IPS-11a (cell line): Measurements from ENCODE around the gene NCK1.

Source experiments
- H3K4me3 ChIP-seq: one replicate; pipeline ENCODE4 v1.5.1; 2013; ENCODE audit warnings: low read depth, low read length, control low read depth

NCK1 gene

DNA sequence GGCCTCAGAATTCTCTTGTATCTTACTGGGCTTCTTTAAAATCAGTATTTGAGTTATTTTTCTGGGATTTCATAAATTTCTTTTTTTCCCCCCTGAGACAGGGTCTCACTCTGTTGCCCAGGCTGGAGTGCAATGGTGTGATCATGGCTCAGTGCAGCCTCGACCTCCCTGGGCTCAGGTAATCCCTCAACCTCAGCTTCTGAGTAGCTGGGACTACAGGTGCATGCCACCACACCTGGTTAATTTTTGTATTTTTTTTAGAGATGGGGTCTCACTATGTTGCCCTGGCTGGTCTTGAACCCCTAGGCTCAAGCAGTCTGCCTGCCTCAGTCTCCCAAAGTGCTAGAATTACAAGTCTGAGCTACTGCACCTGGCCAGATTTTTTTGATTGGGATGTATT is 43.5 kb downstream of the NCK1 start:
- no peak overlapping the region for H3K4me3 ChIP-seq

DNA sequence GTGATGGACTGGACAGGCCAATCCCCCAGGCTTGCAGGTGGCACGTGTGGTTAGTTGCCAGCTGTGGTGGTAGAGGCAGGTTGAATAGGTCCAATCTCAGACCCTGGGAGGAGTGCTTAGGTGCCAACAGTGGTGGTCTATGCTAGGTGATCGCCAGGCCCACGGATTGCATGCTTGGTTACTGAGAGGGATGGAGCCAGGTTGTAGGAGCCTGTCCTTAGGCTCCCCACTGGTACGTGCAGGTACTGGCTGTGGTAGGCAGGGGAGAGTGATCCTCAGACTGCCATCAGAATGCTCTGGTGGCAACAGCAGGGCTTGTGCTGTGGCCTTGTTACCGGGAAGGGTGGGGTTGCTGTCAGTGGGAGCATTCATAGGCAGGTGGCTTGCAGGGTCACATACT is 44.7 kb downstream of the NCK1 start:
- no peak overlapping the region for H3K4me3 ChIP-seq

DNA sequence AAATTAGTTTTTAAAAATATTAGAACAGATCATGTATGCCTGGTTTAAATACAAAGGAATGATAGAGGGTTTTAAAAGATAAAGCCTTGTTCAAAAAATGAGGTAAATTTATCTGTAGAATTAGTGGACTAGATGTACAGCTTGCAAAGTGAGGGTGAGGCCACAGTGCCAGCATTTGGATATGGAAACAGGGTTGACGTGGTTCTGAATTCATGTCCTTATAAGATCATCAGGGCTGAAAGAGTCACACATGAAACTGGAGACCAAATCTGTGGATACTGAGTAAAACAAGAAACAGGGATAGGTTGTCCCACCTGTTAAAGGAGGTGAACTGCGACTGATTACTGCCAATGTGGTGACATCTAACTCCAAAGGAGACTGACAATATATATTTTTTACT is 46.3 kb downstream of the NCK1 start:
- H3K4me3 ChIP-seq = no peak overlapping the region

DNA sequence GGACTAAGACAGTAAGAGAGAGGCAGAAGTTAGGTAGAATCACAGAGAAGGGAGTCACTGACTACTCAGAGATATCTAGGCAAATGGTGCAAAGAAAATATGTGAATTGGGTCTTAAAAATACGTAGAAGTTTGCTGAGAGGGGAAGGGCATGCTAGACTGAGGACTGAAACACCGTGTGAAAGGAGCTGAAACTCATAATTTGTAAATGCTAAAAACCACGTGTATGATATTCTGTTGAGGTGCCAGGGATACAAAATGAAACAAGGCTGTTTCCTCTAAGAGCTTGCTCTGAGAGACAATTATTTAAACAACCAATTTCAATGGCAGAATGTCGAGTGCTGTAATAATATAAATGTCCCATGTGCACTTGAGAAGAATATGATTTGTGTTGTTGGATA is 47.2 kb downstream of the NCK1 start:
- H3K4me3 ChIP-seq = no peak overlapping the region

DNA sequence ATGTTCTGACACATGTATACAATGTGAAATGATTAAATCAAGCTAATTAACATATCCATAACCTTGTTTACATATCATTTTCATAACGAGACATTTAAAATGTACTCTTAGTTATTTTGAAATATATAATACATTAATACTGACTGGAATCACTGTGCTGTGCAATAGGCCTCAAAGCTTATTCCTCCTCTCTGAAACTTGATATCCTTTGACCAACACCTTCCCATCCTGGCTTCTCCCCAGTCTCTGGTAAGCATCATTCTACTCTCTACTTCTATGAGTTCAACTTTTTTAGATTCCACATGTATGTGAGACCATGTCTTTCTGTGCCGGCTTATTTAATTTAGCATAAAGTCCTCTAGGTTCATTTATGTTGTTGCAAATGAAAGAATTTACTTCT is 48.7 kb downstream of the NCK1 start:
- no peak overlapping the region for H3K4me3 ChIP-seq

DNA sequence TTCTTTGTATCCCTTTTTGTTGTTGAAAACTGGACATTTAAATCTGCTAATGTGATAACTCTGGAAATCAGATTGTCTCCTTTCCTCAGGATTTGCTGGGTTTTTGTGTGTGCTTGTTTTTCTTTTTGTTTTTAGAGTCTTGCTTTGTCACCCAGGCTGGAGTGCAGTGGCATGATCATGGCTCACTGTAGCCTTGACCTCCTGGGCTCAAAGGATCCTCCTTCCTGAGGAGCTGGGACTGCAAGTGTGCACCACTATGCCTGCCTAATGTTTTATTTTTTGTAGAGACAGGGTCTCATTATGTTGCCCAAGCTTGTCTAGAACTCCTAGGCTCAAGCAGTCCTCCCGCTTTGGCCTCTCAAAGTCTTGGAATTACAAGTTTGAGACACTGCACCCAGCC is 51.2 kb downstream of the NCK1 start:
- no peak overlapping the region for H3K4me3 ChIP-seq

DNA sequence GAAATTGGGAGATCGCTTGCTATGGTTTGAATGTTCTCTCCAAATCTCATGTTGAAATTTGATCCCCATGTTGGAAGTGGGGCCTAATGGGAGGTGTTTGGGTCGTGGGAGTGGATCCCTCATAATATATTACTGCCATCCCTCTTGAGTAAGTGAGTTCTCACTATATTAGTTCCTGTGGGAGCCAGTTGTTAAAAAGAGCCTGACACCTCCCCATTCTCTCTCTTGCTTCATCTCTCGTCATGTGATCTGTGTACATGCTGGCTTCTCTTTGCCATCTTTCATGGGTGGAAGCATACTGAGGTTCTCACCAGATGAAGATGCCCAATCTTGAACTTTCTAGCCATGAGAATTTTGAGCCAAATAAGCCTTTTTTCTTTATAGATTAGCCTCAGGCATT is 52.7 kb downstream of the NCK1 start:
- no peak overlapping the region for H3K4me3 ChIP-seq

DNA sequence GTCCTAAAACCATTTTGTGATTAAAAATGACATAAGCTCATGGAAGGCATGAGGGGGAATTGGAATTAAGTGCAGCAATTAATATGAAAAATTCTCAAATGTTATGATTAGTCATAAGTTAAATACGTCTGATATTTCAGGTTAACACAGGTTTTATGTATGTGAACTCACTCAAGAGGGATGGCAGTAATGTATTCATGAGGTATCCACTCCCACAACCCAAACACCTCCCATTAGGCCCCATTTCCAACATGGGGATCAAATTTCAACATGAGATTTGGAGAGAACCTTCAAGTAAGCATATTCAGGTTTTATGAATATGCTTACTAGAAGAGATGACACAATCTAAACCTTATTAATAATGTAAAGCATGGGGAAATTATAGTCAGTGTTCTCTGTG is 54.2 kb downstream of the NCK1 start:
- H3K4me3 ChIP-seq = no peak overlapping the region

DNA sequence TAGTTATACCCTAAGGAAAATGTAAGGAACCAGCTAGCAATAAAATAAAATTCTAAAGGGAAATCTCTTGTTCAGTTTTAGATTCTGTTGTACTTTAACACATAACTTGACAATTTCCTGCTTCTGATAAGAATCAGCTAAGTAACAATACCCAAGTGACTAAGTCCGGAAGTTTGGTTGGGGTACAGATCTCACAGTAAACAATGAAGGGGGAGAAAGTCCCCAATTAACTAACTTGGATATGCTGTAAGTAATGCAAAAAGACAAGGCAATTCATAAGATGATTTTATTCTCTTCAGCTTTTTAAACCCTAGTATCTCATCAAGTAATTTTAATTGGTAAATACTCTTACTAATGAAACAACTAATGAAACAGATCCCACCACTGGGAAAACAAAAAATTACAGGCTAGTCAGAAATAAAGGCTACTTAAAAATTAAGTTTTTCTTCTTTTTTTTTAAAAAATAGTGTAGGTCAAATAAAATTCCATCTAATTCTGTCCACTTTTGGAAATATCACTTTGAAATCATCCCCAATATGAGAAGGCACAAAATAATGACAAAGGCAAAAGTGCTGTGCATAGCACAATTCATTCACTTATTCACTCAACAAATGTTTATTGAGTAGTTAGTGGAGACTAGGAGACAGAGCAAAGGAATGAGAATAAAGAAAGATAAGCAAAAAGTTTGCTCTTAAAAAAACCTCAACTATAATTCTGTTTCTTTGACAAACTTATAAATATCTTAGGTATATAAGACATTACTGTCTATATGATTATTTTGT is 58.0 kb downstream of the NCK1 start:
- no peak overlapping the region for H3K4me3 ChIP-seq

DNA sequence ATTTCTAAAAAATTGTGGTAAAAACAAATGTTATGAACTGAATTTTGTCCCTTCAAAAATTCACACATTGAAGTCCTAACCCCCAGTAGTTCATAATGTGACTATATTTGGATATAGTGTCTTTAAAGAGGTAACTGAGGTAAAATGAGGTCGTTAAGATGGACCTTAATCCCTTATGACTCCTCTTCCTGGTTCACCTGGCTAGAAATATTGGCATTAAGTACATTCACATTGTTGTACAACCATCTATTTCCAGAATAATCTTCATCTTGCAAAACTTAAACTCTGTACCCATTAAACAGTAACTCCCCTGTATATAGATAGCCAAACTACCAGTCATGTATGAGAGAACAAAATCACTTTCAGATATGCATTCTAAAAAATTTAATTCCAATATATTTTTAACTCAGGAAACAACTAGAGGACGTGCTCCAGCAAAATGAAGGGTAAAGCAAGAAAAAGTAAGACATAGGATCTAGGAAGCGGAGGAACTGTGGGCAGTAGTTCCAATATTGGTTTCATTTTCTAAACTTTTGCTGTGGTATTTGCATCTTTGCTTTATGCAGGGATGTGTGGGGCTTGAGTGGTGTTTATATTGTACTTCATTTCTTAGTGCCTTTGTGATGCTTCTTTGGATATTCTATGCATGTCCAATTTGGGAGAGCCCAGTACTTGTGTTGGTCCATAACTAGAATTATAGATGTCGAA is 59.0 kb downstream of the NCK1 start:
- no peak overlapping the region for H3K4me3 ChIP-seq

DNA sequence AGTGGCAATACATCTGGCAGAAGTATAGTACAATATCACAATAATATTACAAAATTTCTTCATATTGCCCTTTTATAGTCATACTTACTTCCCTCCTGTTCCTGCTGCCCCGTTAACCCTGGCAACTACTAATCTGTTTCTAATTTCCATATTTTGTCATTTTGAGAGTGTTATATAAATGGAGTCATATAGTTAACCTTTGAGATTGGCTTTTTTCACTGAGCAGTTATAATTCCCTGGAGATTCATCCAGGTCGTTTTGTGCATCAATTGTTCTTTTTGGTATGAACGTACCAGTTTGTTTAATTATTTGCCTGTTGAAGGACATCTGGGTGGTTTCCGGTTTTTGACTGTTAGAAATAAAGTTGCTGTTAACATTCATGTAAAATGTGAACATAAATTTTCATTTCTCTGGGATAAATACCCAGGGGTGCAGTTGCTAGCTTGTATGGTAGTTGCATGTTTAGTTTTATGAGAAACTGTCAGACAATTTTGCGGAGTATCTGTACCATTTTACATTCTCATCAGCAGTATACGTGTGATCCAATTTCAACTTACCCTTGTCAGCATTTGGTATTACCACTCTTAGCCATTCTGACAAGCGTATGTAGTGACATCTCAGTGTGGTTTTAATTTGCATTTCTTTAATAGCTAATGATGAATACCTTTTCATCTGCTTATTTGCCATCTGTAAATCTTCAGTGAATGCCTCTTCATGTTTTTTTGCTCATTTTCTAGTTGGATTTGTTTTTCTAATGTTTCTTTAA is 63.6 kb downstream of the NCK1 start:
- H3K4me3 ChIP-seq = no peak overlapping the region

DNA sequence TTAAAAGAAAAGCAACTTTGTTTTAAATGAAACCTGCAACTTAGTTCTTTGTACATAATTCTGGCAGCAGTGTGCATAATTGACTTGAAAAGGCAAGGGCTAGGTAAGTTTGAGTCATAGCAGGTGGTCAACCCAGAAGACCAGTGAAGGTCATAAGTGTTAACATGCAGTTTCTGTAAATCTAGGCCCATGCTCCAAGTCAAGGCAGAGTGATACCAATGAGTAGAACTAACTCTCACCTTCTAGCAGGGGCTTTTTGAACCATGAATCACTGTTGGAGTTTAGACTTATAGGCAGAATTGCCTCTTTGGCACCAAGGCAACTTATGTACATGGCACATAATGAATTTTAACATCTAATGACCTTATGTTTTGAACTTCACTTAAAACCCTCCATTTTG is 66.2 kb downstream of the NCK1 start:
- H3K4me3 ChIP-seq = no peak overlapping the region

DNA sequence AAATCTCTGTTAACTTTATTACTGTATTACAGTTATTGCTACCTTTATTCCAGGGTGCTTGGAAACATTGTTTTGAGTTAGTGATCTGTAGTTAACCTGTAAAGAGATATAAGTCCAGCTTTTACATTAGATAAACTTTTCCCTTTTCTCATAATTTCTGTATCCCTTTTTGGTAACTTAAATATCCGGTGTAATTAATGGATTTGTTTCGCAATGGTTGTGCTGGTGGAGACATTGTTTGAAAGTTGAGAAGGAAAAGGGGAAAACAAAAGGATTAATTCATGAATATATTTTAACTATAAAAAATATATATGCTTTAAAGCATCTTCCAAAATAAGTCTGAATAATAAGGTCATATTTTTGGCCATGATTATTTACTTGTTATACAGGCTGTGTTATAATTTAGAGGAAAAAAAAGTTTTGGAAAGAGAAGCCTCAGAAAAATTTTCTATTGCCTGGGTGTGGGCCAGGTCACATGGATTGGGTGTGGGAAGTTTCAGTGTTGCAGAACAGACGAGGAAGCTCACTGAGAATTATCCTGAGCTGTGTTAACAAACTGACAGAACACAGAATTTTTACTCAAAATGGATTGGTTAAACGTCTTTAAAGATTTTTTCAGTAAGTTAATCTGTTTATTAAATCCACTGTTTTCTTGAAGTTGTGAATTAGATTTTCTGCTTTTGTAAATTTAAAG is 68.1 kb downstream of the NCK1 start:
- no peak overlapping the region for H3K4me3 ChIP-seq

DNA sequence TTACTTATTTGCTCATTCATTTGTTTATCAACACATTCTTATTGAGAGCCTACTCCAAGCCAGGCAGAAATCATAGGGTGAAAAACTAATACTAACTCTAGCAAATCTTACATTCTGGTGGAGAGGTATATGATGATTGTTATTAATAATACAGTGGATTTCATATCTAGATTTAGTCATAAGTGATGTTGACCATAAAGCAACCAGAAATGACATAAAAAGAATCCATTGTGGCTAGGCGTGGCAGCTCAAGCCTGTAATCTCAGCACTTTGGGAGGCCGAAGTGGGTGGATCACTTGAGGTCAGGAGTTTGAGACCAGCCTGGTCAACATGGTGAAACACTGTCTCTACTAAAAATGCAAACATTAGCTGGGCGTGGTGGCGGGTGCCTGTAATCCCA is 69.6 kb downstream of the NCK1 start:
- no peak overlapping the region for H3K4me3 ChIP-seq

DNA sequence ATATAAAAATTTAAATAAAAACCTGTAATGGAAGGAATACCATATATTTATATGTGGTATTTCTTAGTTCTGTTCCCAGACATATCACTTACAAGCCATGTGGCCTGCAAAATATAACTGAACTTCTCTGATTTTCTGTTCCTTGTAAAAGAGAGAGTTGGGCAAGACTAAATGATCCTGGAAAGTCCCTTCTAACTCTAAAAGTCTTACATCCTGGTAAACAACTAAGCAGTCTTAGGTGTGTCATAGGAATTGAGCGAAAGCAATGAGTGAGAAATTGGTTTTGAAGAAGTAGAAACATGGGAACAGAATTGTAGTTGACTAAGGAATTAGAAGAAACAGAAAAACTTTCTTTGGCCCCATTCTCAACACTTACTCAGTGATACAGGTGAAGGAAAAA is 70.5 kb downstream of the NCK1 start:
- H3K4me3 ChIP-seq = no peak overlapping the region

DNA sequence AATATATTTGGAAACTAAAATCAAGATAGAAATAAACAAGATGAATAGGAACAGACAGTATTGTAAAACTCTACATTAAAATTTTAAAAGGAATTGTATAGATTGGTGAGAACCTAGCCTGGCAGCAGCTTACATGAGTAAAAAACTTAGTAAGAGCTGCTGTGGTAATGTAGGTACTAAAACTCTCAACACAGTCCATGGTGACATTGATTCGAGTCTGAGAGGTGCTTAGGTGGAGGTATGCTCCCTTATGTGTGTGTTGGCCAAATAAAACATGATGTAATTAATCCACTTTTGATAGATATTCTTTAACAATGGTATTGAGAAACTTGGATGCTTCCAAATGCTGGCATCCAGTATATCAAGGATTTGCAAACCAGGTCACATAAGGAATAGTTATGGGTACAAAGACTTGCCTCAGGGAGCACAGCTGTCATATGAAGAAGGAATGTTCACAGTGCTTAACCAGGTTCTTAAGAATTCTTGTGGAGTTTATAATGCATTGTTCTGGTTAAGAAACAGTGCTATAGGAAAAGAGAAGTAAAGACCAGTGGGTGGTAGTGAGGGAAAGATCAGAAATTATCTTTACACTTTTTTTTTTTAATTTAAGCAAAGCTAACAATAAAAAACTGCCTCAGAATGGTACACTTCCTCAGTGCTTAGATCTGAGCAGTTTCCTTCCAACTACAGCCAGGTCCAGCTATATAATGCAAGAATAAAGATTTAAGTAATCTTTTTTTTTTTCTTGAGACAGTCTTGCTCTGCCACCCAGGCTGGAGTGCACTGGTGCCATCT is 71.2 kb downstream of the NCK1 start:
- H3K4me3 ChIP-seq = no peak overlapping the region

DNA sequence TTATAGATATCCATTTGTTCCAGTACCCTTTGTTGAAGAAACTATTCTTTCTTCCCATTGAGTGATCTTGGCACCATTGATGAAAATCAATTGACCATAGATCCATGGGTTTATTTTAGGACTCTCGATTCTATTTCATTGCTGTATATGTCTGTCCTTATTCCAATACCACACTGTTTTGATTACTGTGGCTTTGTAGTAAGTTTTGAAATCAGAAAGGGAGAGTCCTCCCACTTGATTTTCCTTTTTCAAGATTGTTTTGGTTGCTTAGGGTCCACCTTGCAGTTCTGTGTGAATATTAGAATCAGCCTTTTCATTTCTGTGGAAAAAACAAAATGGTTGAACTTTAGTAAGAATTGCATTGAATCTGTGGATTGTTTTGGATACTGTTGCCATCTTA is 75.2 kb downstream of the NCK1 start:
- no peak overlapping the region for H3K4me3 ChIP-seq

DNA sequence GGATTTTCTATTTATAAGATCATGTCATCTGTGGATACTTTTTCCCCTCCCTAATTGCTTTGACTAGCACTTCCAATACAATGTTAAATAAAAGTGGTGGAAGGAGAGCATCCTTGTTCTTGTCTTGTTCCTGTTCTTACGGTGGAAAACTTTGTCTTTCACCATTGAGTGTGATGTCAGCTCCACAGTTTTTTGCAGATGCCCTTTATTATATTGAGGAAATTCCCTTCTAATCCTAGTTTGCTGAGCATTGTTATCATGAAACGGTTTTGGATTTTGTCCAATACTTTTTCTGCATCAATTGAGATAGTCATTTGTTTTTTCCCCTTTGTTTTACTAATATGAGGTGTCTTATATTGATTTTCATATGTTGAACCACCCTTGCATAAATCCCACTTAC is 75.8 kb downstream of the NCK1 start:
- no peak overlapping the region for H3K4me3 ChIP-seq

DNA sequence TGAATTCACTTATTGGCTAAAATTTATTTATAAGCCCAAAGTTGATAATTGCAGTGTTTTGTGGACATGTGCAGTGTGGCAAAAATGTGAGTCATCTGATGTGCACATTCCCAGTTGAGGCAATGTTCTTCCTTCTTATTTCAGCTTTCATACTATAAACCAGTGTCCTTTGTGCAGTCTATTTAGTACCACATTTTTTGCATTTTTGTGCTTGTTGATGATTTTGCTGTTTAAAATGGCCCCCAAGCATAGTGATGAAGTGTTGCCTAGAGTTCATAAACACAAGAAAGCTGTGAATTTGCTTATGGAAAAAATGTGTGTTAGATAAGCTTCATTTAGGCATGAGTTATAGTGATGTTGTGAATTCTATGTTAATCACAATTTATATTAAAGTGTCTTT is 76.3 kb downstream of the NCK1 start:
- no peak overlapping the region for H3K4me3 ChIP-seq

DNA sequence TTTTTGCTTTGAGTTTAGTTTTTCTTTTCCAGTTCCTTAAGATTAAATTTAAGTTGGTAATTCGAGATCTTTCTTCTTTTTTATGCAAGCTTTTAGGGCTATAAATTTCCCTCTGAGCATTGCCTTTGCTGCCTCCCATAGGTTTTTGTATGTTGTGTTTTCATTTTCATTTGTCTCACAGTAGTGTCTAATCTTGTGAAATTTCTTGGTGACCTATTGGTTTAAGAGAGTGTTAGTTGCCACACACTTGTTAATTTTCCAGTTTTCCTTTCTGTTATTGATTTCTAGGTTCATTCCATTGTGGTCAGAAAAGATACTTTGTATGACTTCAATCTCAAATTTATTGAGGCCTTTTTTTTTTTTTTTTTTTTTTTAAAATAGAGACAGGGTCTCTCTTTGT is 77.5 kb downstream of the NCK1 start:
- no peak overlapping the region for H3K4me3 ChIP-seq

DNA sequence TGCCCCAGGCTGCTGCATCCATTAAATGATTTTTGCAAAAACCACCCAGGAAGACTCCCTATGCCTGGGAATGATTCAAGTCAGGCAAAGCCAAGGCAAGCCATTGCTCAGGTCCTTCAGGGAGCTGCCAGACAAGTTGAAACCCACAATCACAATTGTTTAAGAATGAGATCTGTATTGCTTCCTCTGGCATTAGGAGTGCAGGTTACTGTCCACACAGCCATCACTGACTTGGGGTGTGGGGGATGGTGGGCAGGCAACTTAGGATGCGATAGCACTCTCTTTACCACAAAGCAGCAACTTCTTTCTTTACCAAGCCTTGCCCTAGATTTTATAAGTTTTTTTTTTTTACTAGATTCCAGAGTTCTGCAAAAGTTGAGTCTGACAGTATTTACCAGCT is 80.8 kb downstream of the NCK1 start:
- H3K4me3 ChIP-seq = no peak overlapping the region
